Measurements from ENCODE around the gene ALDH7A1. TPM values are rescaled to one million over a fixed set of nuclear protein-coding genes. Genes with fewer than 3 reads are reported as not detected.
"Not testable (repeated sequence)": the region's sequence is repeated elsewhere in the genome, so short reads cannot be mapped to it uniquely, and the experiment has no call there.

Gene ALDH7A1
- polyA plus RNA-seq, 2 donors: 71.9 to 88.3 TPM

DNA sequence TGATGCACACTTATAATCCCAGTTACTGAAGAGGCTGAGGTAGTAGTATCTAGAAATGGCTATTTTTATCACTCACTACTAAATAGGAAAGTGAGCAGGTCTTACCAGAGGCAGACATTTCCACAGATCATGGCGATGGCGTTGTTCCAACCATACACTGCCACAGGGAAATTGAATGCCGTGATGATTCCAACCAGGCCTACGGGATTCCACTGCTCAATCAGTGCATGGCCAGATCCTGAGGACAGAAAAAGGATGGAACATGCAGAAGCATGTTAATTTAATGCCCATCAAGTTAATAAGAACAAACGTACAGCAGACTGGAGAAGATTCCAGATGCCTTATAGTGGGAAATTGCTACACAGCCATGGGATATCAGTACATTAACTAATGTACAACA lies 18.0 kb downstream of the ALDH7A1 start:
- Histone ChIP-seq H3K9me3 (ENCODE audit: control insufficient read depth in 2 of 2, insufficient read depth in 1 of 2, low read depth in 1 of 2, low read length in 1 of 2) (no peaks in the 10 kb centered on the region), H3K36me3 (ENCODE audit: control insufficient read depth in 2 of 2, insufficient read depth in 2 of 2, low read length in 1 of 2) (no peaks in the 10 kb centered on the region), H3K4me1 (ENCODE audit: control insufficient read depth in 2 of 2, insufficient read depth in 2 of 2, low read length in 1 of 2) (no peaks in the 10 kb centered on the region), H3K4me3 (ENCODE audit: low read depth in 1 of 2, low read length in 2 of 2) (no peak overlapping the region), H3K27ac (ENCODE audit: low read depth in 2 of 2, low read length in 1 of 2) (no peak overlapping the region), H3K27me3 (ENCODE audit: control insufficient read depth in 1 of 2, insufficient read depth in 2 of 2, low read length in 2 of 2) (no peaks in the 10 kb centered on the region)
- 58 to 75% methylated on average over 5 of the region's 5 CpGs for WGBS, 2 donors

DNA sequence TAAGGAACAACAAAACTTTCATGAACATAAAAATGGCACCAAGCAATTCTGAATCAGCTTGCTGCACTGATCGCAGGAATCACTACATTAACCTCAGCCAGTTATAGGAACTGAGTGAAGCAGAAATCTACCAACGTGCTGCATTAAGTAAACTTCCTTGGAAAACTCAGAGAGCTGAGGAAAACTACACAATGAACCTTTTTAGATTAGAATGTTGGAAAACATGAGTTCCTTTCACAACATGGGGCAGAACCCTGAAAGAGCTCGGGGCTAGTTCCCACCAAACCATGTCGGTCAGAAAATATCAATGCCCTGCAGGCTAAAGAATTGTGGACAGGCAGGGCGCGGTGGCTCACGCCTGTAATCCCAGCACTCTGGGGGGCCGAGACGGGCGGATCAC lies 19.4 kb downstream of the ALDH7A1 start:
- WGBS, 2 donors: 89% methylated on average over 10 of the region's 10 CpGs
- Histone ChIP-seq H3K36me3 (ENCODE audit: control insufficient read depth in 2 of 2, insufficient read depth in 2 of 2, low read length in 1 of 2) (no peaks in the 10 kb centered on the region), H3K27me3 (ENCODE audit: control insufficient read depth in 1 of 2, insufficient read depth in 2 of 2, low read length in 2 of 2) (no peaks in the 10 kb centered on the region), H3K4me3 (ENCODE audit: low read depth in 1 of 2, low read length in 2 of 2) (no peak overlapping the region), H3K27ac (ENCODE audit: low read depth in 2 of 2, low read length in 1 of 2) (no peak overlapping the region), H3K9me3 (ENCODE audit: control insufficient read depth in 2 of 2, insufficient read depth in 1 of 2, low read depth in 1 of 2, low read length in 1 of 2) (no peaks in the 10 kb centered on the region), H3K4me1 (ENCODE audit: control insufficient read depth in 2 of 2, insufficient read depth in 2 of 2, low read length in 1 of 2) (no peaks in the 10 kb centered on the region)

DNA sequence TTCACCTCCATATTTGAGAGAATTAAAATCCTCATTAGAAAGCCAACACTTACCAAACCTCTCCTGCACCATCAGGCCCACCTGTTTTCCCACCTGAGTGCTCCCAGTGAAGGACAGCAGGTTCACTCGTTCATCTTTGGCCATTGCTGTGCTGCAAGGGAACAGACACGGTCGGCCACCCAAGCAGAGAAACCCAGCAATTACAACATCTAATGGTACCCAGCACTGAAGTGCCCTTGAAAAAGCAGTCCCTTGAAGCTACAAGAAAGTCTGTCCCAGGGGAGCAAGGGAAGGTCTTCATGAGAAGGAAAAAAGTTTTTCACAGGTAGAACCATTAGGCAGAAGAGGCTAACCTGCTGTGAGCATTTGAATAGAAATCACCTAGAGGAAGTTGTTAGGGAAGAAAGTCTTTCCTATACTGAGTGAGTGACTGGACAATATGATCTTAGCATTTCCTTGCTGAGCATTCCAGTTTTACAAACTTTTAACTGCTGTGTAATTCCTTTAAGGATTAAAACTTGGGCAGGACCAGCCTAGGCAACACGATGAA lies 26.7 kb downstream of the ALDH7A1 start:
- Histone ChIP-seq H3K4me3 (ENCODE audit: low read depth in 1 of 2, low read length in 2 of 2) (no peak overlapping the region), H3K27me3 (ENCODE audit: control insufficient read depth in 1 of 2, insufficient read depth in 2 of 2, low read length in 2 of 2) (no peaks in the 10 kb centered on the region), H3K9me3 (ENCODE audit: control insufficient read depth in 2 of 2, insufficient read depth in 1 of 2, low read depth in 1 of 2, low read length in 1 of 2) (no peaks in the 10 kb centered on the region), H3K36me3 (ENCODE audit: control insufficient read depth in 2 of 2, insufficient read depth in 2 of 2, low read length in 1 of 2) (peaks cover 6 to 10% of the 10 kb centered on the region in 2 donors), H3K4me1 (ENCODE audit: control insufficient read depth in 2 of 2, insufficient read depth in 2 of 2, low read length in 1 of 2) (no peaks in the 10 kb centered on the region), H3K27ac (ENCODE audit: low read depth in 2 of 2, low read length in 1 of 2) (no peak overlapping the region)
- WGBS, 2 donors: 95 to 96% methylated on average over 4 of the region's 4 CpGs

DNA sequence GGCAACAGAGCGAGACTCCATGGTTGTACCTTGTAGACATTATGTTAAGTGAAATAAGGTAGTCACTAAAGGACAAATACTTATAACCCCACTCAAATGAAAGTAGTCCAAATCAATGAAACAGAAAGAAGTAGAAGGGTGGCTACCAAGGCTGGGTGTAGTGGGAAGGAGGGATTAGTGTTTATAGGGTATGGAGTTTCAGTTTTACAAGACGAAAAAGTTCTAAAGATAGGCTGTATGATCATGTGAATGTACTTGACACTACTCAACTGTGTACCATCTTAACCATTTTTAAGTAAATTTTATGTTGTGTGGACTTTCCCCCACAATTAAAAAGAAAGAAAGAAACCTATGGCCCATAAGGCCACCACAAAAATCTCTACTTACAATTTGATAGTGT lies 32.2 kb downstream of the ALDH7A1 start:
- Histone ChIP-seq H3K27me3 (ENCODE audit: control insufficient read depth in 1 of 2, insufficient read depth in 2 of 2, low read length in 2 of 2) (no peaks in the 10 kb centered on the region), H3K9me3 (ENCODE audit: control insufficient read depth in 2 of 2, insufficient read depth in 1 of 2, low read depth in 1 of 2, low read length in 1 of 2) (no peaks in the 10 kb centered on the region), H3K36me3 (ENCODE audit: control insufficient read depth in 2 of 2, insufficient read depth in 2 of 2, low read length in 1 of 2) (no peaks in the 10 kb centered on the region), H3K4me1 (ENCODE audit: control insufficient read depth in 2 of 2, insufficient read depth in 2 of 2, low read length in 1 of 2) (no peaks in the 10 kb centered on the region), H3K4me3 (ENCODE audit: low read depth in 1 of 2, low read length in 2 of 2) (no peak overlapping the region), H3K27ac (ENCODE audit: low read depth in 2 of 2, low read length in 1 of 2) (no peak overlapping the region)
- 93 to 94% methylated on average over 2 of the region's 2 CpGs for WGBS, 2 donors

DNA sequence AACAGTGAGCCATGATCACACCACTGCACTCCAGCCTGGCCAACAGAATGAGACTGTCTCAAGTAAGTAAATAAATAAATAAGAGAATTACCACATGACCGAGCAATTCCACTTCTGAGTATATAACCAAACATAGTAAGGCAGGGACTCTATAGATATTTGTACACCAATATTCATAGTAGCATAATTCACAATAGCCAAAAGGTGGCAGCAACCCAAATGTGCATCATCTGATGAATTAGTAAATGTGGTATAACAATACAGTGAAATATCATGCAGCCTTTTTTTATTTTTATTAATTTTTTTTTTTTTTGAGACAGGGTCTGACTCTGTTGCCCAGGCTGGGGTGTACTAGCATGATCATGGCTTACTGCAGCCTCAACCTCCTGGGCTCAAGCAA lies 33.1 kb downstream of the ALDH7A1 start:
- Histone ChIP-seq H3K27me3 (ENCODE audit: control insufficient read depth in 1 of 2, insufficient read depth in 2 of 2, low read length in 2 of 2) (no peaks in the 10 kb centered on the region), H3K36me3 (ENCODE audit: control insufficient read depth in 2 of 2, insufficient read depth in 2 of 2, low read length in 1 of 2) (no peaks in the 10 kb centered on the region), H3K27ac (ENCODE audit: low read depth in 2 of 2, low read length in 1 of 2) (no peak overlapping the region), H3K4me1 (ENCODE audit: control insufficient read depth in 2 of 2, insufficient read depth in 2 of 2, low read length in 1 of 2) (no peaks in the 10 kb centered on the region), H3K9me3 (ENCODE audit: control insufficient read depth in 2 of 2, insufficient read depth in 1 of 2, low read depth in 1 of 2, low read length in 1 of 2) (no peaks in the 10 kb centered on the region), H3K4me3 (ENCODE audit: low read depth in 1 of 2, low read length in 2 of 2) (no peak overlapping the region)
- WGBS, 2 donors: 84 to 87% methylated on average over 1 of the region's 1 CpG

DNA sequence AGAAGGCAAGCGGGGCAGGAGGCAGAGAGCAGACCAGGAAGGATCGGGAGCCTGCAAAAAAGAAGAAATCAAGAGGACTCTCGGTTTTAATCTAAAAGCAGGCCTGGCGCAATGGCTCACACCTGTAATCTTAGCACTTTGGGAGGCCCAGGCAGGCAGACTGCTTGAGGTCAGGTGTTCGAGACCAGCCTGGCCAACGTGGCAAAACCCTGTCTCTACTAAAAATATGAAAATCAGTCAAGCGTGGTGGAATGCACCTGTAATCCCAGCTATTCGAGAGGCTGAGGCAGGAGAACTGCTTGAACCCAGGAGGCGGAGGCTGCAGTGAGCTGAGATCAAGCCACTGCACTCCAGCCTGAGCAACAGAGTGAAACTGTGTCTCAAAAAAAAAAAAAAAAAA lies 39.9 kb downstream of the ALDH7A1 start:
- H3K4me3 ChIP-seq (ENCODE audit: low read depth in 1 of 2, low read length in 2 of 2); H3K27me3 ChIP-seq (ENCODE audit: control insufficient read depth in 1 of 2, insufficient read depth in 2 of 2, low read length in 2 of 2); H3K9me3 ChIP-seq (ENCODE audit: control insufficient read depth in 2 of 2, insufficient read depth in 1 of 2, low read depth in 1 of 2, low read length in 1 of 2); H3K27ac ChIP-seq (ENCODE audit: low read depth in 2 of 2, low read length in 1 of 2); H3K4me1 ChIP-seq (ENCODE audit: control insufficient read depth in 2 of 2, insufficient read depth in 2 of 2, low read length in 1 of 2): not testable (repeated sequence)
- peaks cover 2 to 21% of the 10 kb centered on the region in 2 donors for H3K36me3 ChIP-seq (ENCODE audit: control insufficient read depth in 2 of 2, insufficient read depth in 2 of 2, low read length in 1 of 2)
- 88 to 92% methylated on average over 9 of the region's 9 CpGs for WGBS, 2 donors

DNA sequence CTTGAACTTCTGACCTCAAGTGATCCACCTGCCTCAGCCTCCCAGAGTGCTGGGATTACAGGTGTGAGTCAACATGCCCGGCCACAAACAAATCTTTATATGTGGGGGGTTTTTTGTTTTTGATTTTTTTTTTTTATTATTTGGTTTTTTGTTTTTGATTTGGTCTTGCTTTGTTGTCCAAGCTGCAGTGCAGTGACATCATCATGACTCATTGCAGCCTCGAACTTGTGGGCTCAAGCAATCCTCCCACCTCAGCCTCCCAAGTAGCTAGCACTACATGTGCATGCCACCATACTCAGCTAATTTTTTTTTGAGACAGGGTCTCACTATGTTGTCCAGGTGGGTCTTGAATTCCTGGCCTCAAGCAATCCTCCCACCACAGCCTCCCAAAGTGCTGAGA lies 42.4 kb downstream of the ALDH7A1 start:
- Histone ChIP-seq H3K9me3 (ENCODE audit: control insufficient read depth in 2 of 2, insufficient read depth in 1 of 2, low read depth in 1 of 2, low read length in 1 of 2) (no peaks in the 10 kb centered on the region), H3K27ac (ENCODE audit: low read depth in 2 of 2, low read length in 1 of 2) (no peak overlapping the region), H3K4me1 (ENCODE audit: control insufficient read depth in 2 of 2, insufficient read depth in 2 of 2, low read length in 1 of 2) (no peaks in the 10 kb centered on the region), H3K36me3 (ENCODE audit: control insufficient read depth in 2 of 2, insufficient read depth in 2 of 2, low read length in 1 of 2) (peaks cover 2 to 21% of the 10 kb centered on the region in 2 donors), H3K4me3 (ENCODE audit: low read depth in 1 of 2, low read length in 2 of 2) (no peak overlapping the region), H3K27me3 (ENCODE audit: control insufficient read depth in 1 of 2, insufficient read depth in 2 of 2, low read length in 2 of 2) (no peaks in the 10 kb centered on the region)
- 84 to 85% methylated on average over 2 of the region's 2 CpGs for WGBS, 2 donors

DNA sequence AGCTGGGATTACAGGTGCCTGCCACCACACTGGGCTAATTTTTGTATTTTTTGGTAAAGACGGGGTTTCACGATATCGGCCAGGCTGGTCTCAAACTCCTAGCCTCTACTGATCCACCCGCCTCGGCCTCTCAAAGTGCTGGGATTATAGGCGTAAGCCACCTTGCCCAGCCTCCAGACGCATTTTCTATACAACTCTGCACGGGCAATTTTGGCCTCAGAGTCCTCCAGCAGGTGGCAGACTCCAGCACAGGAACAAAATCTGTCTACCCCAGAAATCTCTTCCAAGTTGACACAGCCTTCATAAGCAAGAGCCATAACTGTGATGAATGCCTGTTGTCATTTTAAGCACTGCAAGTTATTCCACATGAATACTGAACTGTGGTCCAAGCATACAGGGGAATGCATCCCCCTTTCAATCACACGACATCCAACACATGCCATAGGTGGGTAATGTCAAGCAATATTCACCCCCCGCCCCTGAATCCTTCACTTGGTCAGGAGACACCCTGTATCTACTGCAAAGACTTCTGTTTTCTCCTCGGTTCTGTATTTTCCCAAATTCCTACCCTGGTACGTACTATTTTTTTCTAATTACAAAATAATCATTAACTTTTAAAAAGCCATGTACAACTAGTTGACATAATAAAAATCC lies 50.8 kb downstream of the ALDH7A1 start:
- 72 to 74% methylated on average over 12 of the region's 12 CpGs for WGBS, 2 donors
- H3K9me3 ChIP-seq (ENCODE audit: control insufficient read depth in 2 of 2, insufficient read depth in 1 of 2, low read depth in 1 of 2, low read length in 1 of 2): no peaks in the 10 kb centered on the region
- no peaks in the 10 kb centered on the region for H3K4me1 ChIP-seq (ENCODE audit: control insufficient read depth in 2 of 2, insufficient read depth in 2 of 2, low read length in 1 of 2)
- H3K27me3 ChIP-seq (ENCODE audit: control insufficient read depth in 1 of 2, insufficient read depth in 2 of 2, low read length in 2 of 2): no peaks in the 10 kb centered on the region
- H3K36me3 ChIP-seq (ENCODE audit: control insufficient read depth in 2 of 2, insufficient read depth in 2 of 2, low read length in 1 of 2): peaks cover 0 to 8% of the 10 kb centered on the region in 2 donors
- no peak overlapping the region for H3K27ac ChIP-seq (ENCODE audit: low read depth in 2 of 2, low read length in 1 of 2)
- no peak overlapping the region for H3K4me3 ChIP-seq (ENCODE audit: low read depth in 1 of 2, low read length in 2 of 2)

DNA sequence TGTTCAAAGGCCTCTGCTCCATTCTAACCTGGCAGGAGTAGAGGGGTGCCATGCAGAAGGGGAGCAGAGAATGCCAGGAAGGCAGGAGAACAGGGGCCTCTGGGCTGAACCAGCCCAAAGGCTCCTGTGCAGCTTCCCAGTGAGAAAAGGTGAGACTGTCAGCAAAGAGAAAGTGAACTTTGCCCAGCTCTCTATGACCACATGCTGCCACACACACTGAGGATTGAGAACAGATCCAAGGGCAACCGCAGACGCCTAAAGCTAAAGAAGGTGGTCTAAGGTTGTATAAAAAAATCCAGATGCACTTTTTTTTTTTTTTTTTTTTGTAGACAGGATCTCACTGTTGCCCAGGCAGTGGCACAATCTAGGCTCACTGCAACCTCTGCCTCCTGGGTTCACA lies 51.4 kb downstream of the ALDH7A1 start:
- no peaks in the 10 kb centered on the region for H3K27me3 ChIP-seq (ENCODE audit: control insufficient read depth in 1 of 2, insufficient read depth in 2 of 2, low read length in 2 of 2)
- no peaks in the 10 kb centered on the region for H3K9me3 ChIP-seq (ENCODE audit: control insufficient read depth in 2 of 2, insufficient read depth in 1 of 2, low read depth in 1 of 2, low read length in 1 of 2)
- H3K4me3 ChIP-seq (ENCODE audit: low read depth in 1 of 2, low read length in 2 of 2): no peak overlapping the region
- peaks cover 0 to 8% of the 10 kb centered on the region in 2 donors for H3K36me3 ChIP-seq (ENCODE audit: control insufficient read depth in 2 of 2, insufficient read depth in 2 of 2, low read length in 1 of 2)
- H3K27ac ChIP-seq (ENCODE audit: low read depth in 2 of 2, low read length in 1 of 2): no peak overlapping the region
- H3K4me1 ChIP-seq (ENCODE audit: control insufficient read depth in 2 of 2, insufficient read depth in 2 of 2, low read length in 1 of 2): no peaks in the 10 kb centered on the region
- 81 to 95% methylated on average over 2 of the region's 2 CpGs for WGBS, 2 donors

DNA sequence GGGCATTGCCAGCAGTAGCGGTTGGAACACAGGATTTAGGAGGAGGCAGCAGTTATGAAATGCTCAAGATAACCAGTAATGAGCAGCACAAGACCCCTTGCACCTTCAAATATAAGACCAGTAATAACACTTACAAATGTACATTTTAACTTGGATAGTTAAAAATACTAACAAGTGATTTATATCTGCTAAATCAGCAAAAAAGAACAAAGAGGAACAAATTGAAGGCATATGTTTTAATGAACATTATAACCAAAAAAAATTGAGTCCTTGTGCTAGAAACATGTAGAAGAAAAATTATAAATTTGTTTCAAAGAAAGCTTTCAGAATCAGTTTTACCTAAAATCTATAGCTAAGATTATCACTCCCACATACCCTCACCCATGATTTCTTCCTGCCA lies 52.0 kb downstream of the ALDH7A1 start:
- Histone ChIP-seq H3K27ac (ENCODE audit: low read depth in 2 of 2, low read length in 1 of 2) (no peak overlapping the region), H3K4me1 (ENCODE audit: control insufficient read depth in 2 of 2, insufficient read depth in 2 of 2, low read length in 1 of 2) (no peaks in the 10 kb centered on the region), H3K27me3 (ENCODE audit: control insufficient read depth in 1 of 2, insufficient read depth in 2 of 2, low read length in 2 of 2) (no peaks in the 10 kb centered on the region), H3K36me3 (ENCODE audit: control insufficient read depth in 2 of 2, insufficient read depth in 2 of 2, low read length in 1 of 2) (peaks cover 0 to 8% of the 10 kb centered on the region in 2 donors), H3K4me3 (ENCODE audit: low read depth in 1 of 2, low read length in 2 of 2) (no peak overlapping the region), H3K9me3 (ENCODE audit: control insufficient read depth in 2 of 2, insufficient read depth in 1 of 2, low read depth in 1 of 2, low read length in 1 of 2) (no peaks in the 10 kb centered on the region)
- 92% methylated on average over 1 of the region's 1 CpG for WGBS, 2 donors

Data from esophagus (tissue), 2 donors.